Mucosa of rectum (tissue), 2 donors: ENCODE data around the gene RAB35.

ENCODE experiments used
- H3K27ac ChIP-seq, 2 donors: one replicate each; pipeline ENCODE4 v1.7.0; 2013; ENCODE audit warnings: inconsistent platforms in 2 of 2, low read depth in 2 of 2, low read length in 2 of 2
- H3K27me3 ChIP-seq, 2 donors: one replicate each; pipeline ENCODE4 v1.7.0; 2013; ENCODE audit warnings: low read length in 2 of 2; ENCODE audit not compliant: control insufficient read depth in 2 of 2, insufficient read depth in 2 of 2
- H3K36me3 ChIP-seq, 2 donors: one replicate each; pipeline ENCODE4 v1.7.0; 2013; ENCODE audit warnings: low read length in 2 of 2; ENCODE audit not compliant: control insufficient read depth in 2 of 2, insufficient read depth in 2 of 2
- H3K4me1 ChIP-seq, 2 donors: one replicate each; pipeline ENCODE4 v1.7.0; 2013; ENCODE audit warnings: low read length in 2 of 2, mild to moderate bottlenecking in 1 of 2; ENCODE audit not compliant: control insufficient read depth in 2 of 2, insufficient read depth in 2 of 2
- H3K4me3 ChIP-seq, 2 donors: one replicate each; pipeline ENCODE4 v1.7.0; 2013; ENCODE audit warnings: low read length in 2 of 2
- H3K9ac ChIP-seq, 2 donors: one replicate each; pipeline ENCODE4 v1.7.0; 2013; ENCODE audit warnings: low read length in 2 of 2, low read depth in 1 of 2, mild to moderate bottlenecking in 1 of 2
- H3K9me3 ChIP-seq, 2 donors: one replicate each; pipeline ENCODE4 v1.7.0; 2013; ENCODE audit warnings: low read length in 2 of 2; ENCODE audit not compliant: control insufficient read depth in 2 of 2
- donor health status: healthy.
- donor health status: Normal muscosa, but diverticular disease.

Gene RAB35

GRCh38 chr12:120090206-120090605, 26.3 kb downstream of the RAB35 start:
- Histone ChIP-seq H3K9ac (no peak overlapping the region), H3K27me3 (no peaks in the 10 kb centered on the region)

GRCh38 chr12:120089796-120090195, 26.8 kb downstream of the RAB35 start:
- Histone ChIP-seq H3K9ac (no peak overlapping the region), H3K9me3 (no peaks in the 10 kb centered on the region), H3K4me1 (peaks cover 8 to 10% of the 10 kb centered on the region in 2 donors), H3K4me3 (no peak overlapping the region), H3K27ac (no peak overlapping the region), H3K36me3 (peaks cover 8 to 10% of the 10 kb centered on the region in 2 donors), H3K27me3 (no peaks in the 10 kb centered on the region)

More at GRCh38 chr12:120090206-120090605, 26.3 kb downstream of the RAB35 start:
- no peak overlapping the region for H3K27ac ChIP-seq
- H3K4me1 ChIP-seq, result peaks cover 8 to 10% of the 10 kb centered on the region in 2 donors
- H3K9me3 ChIP-seq, result no peaks in the 10 kb centered on the region
- H3K36me3 ChIP-seq, result peaks cover 9 to 12% of the 10 kb centered on the region in 2 donors
- no peak overlapping the region for H3K4me3 ChIP-seq

GRCh38 chr12:120089105-120089504, 27.4 kb downstream of the RAB35 start:
- Histone ChIP-seq H3K27ac (no peak overlapping the region), H3K9ac (no peak overlapping the region), H3K4me1 (peaks cover 8 to 10% of the 10 kb centered on the region in 2 donors), H3K4me3 (no peak overlapping the region), H3K27me3 (no peaks in the 10 kb centered on the region), H3K9me3 (no peaks in the 10 kb centered on the region), H3K36me3 (peaks cover 4 to 5% of the 10 kb centered on the region in 2 donors)

GRCh38 chr12:120086801-120087621, 29.5 kb downstream of the RAB35 start:
- Histone ChIP-seq H3K9ac (peak overlapping the region; percentile 17 to 34), H3K27ac (peak overlapping the region; percentile 22 to 48), H3K4me3 (peak overlapping the region; percentile 61 to 63), H3K36me3 (peaks cover under 1 to 2% of the 10 kb centered on the region in 2 donors), H3K4me1 (peaks cover 8 to 10% of the 10 kb centered on the region in 2 donors), H3K27me3 (no peaks in the 10 kb centered on the region), H3K9me3 (no peaks in the 10 kb centered on the region)

- H3K9me3 ChIP-seq, result no peaks in the 10 kb centered on the region
- no peak overlapping the region for H3K27ac ChIP-seq
- peak overlapping the region in 1 of 2 donors; percentile 61 for H3K4me3 ChIP-seq
- H3K27me3 ChIP-seq, result no peaks in the 10 kb centered on the region
- no peaks in the 10 kb centered on the region for H3K36me3 ChIP-seq
- peaks cover 8 to 10% of the 10 kb centered on the region in 2 donors for H3K4me1 ChIP-seq
- H3K9ac ChIP-seq, result no peak overlapping the region
Measured at GRCh38 chr12:120085920-120086645, 30.5 kb downstream of the RAB35 start.

- Histone ChIP-seq H3K27ac (no peak overlapping the region), H3K27me3 (no peaks in the 10 kb centered on the region), H3K36me3 (no peaks in the 10 kb centered on the region), H3K9me3 (no peaks in the 10 kb centered on the region), H3K4me3 (no peak overlapping the region), H3K4me1 (peaks cover 5 to 14% of the 10 kb centered on the region in 2 donors), H3K9ac (no peak overlapping the region)
Measured at GRCh38 chr12:120081641-120082040, 34.9 kb downstream of the RAB35 start.

GRCh38 chr12:120079411-120080400, 36.8 kb downstream of the RAB35 start:
- Histone ChIP-seq H3K27ac (no peak overlapping the region), H3K9me3 (no peaks in the 10 kb centered on the region), H3K27me3 (no peaks in the 10 kb centered on the region), H3K9ac (no peak overlapping the region), H3K4me3 (no peak overlapping the region), H3K4me1 (peaks cover 3 to 12% of the 10 kb centered on the region in 2 donors), H3K36me3 (no peaks in the 10 kb centered on the region)

- no peaks in the 10 kb centered on the region for H3K36me3 ChIP-seq
- no peaks in the 10 kb centered on the region for H3K9me3 ChIP-seq
- H3K27ac ChIP-seq, result no peak overlapping the region
- peaks cover 3 to 12% of the 10 kb centered on the region in 2 donors for H3K4me1 ChIP-seq
- no peaks in the 10 kb centered on the region for H3K27me3 ChIP-seq
- no peak overlapping the region for H3K9ac ChIP-seq
- H3K4me3 ChIP-seq, result no peak overlapping the region
Measured at GRCh38 chr12:120078868-120079267, 37.7 kb downstream of the RAB35 start.

GRCh38 chr12:120077260-120077659, 39.3 kb downstream of the RAB35 start:
- Histone ChIP-seq H3K27me3 (no peaks in the 10 kb centered on the region), H3K9ac (no peak overlapping the region), H3K4me3 (no peak overlapping the region), H3K9me3 (no peaks in the 10 kb centered on the region), H3K4me1 (peaks cover 3 to 12% of the 10 kb centered on the region in 2 donors), H3K27ac (no peak overlapping the region), H3K36me3 (no peaks in the 10 kb centered on the region)
